ENCODE results near the gene DNM3.

GRCh38 chr1:172041102-172041501 lies 199.8 kb downstream of the DNM3 start:
- no peak for TF ChIP-seq TSHZ2 (CRISPR knock-in tag; IDR thresholded peaks at IDR 0.05)
- TF ChIP-seq ZFP3 (CRISPR knock-in tag; IDR thresholded peaks at IDR 0.05), result no peak
- no peak for TF ChIP-seq RARB (CRISPR knock-in tag; IDR thresholded peaks at IDR 0.05)
- TF ChIP-seq PPARA (CRISPR knock-in tag; IDR thresholded peaks at IDR 0.05; ENCODE audit: borderline replicate concordance), result no peak
- TF ChIP-seq ISL1 (CRISPR knock-in tag; IDR thresholded peaks at IDR 0.05), result no peak
- TF ChIP-seq CSRNP3 (CRISPR knock-in tag; IDR thresholded peaks at IDR 0.05), result no peak

All from SK-N-SH treated with all-trans-retinoic acid at 6 μM for 48 hours (cell line).